H9 (cell line): ENCODE measurements around the gene UVRAG. TPM values are rescaled to one million over a fixed set of nuclear protein-coding genes. Genes with fewer than 3 reads are reported as not detected.

Experiments
- DNase-seq: peaks from one replicate; pipeline ENCODE4 v3.0.0-alpha.2; 2017
- H2AFZ ChIP-seq: one replicate; pipeline ENCODE4 v1.6.1; 2013; ENCODE audit warnings: mild to moderate bottlenecking, low read length, control low read depth, moderate library complexity
- H2AK5ac ChIP-seq: 2 replicates; pipeline ENCODE4 v1.6.1; 2013; ENCODE audit warnings: low read length, control low read depth, mixed read lengths; ENCODE audit not compliant: insufficient read length
- H2BK120ac ChIP-seq: one replicate; pipeline ENCODE4 v1.6.1; 2013; ENCODE audit warnings: low read depth, mild to moderate bottlenecking, low read length, control low read depth, inconsistent platforms; ENCODE audit not compliant: poor library complexity, severe bottlenecking
- H2BK12ac ChIP-seq: 2 replicates; pipeline ENCODE4 v1.6.1; 2013; ENCODE audit warnings: low read length, control low read depth, mixed read lengths, low read depth; ENCODE audit not compliant: insufficient read length
- H2BK15ac ChIP-seq: 2 replicates; pipeline ENCODE4 v1.6.1; 2013; ENCODE audit warnings: low read depth, low read length, control low read depth
- H2BK20ac ChIP-seq: one replicate; pipeline ENCODE4 v1.6.1; 2013; ENCODE audit warnings: low read depth, mild to moderate bottlenecking, low read length, control low read depth, inconsistent platforms; ENCODE audit not compliant: poor library complexity, severe bottlenecking
- H2BK5ac ChIP-seq: 2 replicates; pipeline ENCODE4 v1.6.1; 2013; ENCODE audit warnings: low read length, control low read depth, mixed read lengths; ENCODE audit not compliant: insufficient read length
- H3K14ac ChIP-seq: 2 replicates; pipeline ENCODE4 v1.6.1; 2013; ENCODE audit warnings: low read length, control low read depth; ENCODE audit not compliant: insufficient read depth
- H3K18ac ChIP-seq: 2 replicates; pipeline ENCODE4 v1.6.1; 2013; ENCODE audit warnings: low read depth, mild to moderate bottlenecking, mixed read lengths, low read length, control low read depth; ENCODE audit not compliant: insufficient read length
- H3K23ac ChIP-seq: 2 replicates; pipeline ENCODE4 v1.6.1; 2013; ENCODE audit warnings: low read length, control low read depth, mixed read lengths, low read depth; ENCODE audit not compliant: insufficient read length
- H3K23me2 ChIP-seq: 2 replicates; pipeline ENCODE4 v1.6.1; 2013; ENCODE audit warnings: low read depth, mild to moderate bottlenecking, mixed read lengths, low read length, control low read depth; ENCODE audit not compliant: insufficient read length, poor library complexity, severe bottlenecking
- H3K27ac ChIP-seq: 2 replicates; pipeline ENCODE4 v1.5.1; 2013; ENCODE audit warnings: low read length, control low read depth, mixed read lengths, low read depth; ENCODE audit not compliant: insufficient read length
- H3K27me3 ChIP-seq: 2 replicates; pipeline ENCODE4 v1.6.1; 2013; ENCODE audit warnings: low read length, control low read depth, inconsistent platforms; ENCODE audit not compliant: insufficient read depth
- H3K4ac ChIP-seq: 2 replicates; pipeline ENCODE4 v1.6.1; 2013; ENCODE audit warnings: low read depth, mild to moderate bottlenecking, control low read depth, inconsistent platforms, low read length, moderate library complexity
- H3K4me1 ChIP-seq: 2 replicates; pipeline ENCODE4 v1.6.1; 2013; ENCODE audit warnings: low read length, control low read depth, inconsistent platforms; ENCODE audit not compliant: insufficient read depth
- H3K4me2 ChIP-seq: 2 replicates; pipeline ENCODE4 v1.6.1; 2013; ENCODE audit warnings: low read length, control low read depth, mixed read lengths; ENCODE audit not compliant: insufficient read length, insufficient read depth
- H3K56ac ChIP-seq: 2 replicates; pipeline ENCODE4 v1.6.1; 2013; ENCODE audit warnings: low read depth, mild to moderate bottlenecking, mixed read lengths, low read length, control low read depth; ENCODE audit not compliant: insufficient read length
- H3K79me1 ChIP-seq: 2 replicates; pipeline ENCODE4 v1.6.1; 2013; ENCODE audit warnings: low read depth, mild to moderate bottlenecking, moderate library complexity, low read length, control low read depth, inconsistent platforms; ENCODE audit not compliant: insufficient read depth, poor library complexity, severe bottlenecking
- H3K79me2 ChIP-seq: 2 replicates; pipeline ENCODE4 v1.6.1; 2013; ENCODE audit warnings: low read length, control low read depth, inconsistent platforms; ENCODE audit not compliant: insufficient read depth
- H3K9ac ChIP-seq: 2 replicates; pipeline ENCODE4 v1.6.1; 2013; ENCODE audit warnings: low read length, control low read depth, mixed read lengths; ENCODE audit not compliant: insufficient read length; ENCODE audit errors: extremely low read depth
- H3K9me3 ChIP-seq: one replicate; pipeline ENCODE4 v1.6.1; 2013; ENCODE audit warnings: low read depth, low read length, inconsistent platforms; ENCODE audit not compliant: control insufficient read depth
- H3T11ph ChIP-seq: one replicate; pipeline ENCODE4 v1.6.1; 2013; ENCODE audit warnings: mild to moderate bottlenecking, low read length, control low read depth, inconsistent platforms
- H4K20me1 ChIP-seq: one replicate; pipeline ENCODE4 v1.6.1; 2013; ENCODE audit not compliant: control insufficient read depth, insufficient read length, insufficient read depth
- H4K5ac ChIP-seq: 2 replicates; pipeline ENCODE4 v1.6.1; 2013; ENCODE audit warnings: low read depth, mild to moderate bottlenecking, mixed read lengths, low read length, control low read depth; ENCODE audit not compliant: insufficient read length
- H4K8ac ChIP-seq: replicated peaks from 2 replicates; pipeline ENCODE4 v1.6.1; 2013; ENCODE audit warnings: low read length, control low read depth, mixed read lengths, low read depth; ENCODE audit not compliant: insufficient read length
- H4K91ac ChIP-seq: 2 replicates; pipeline ENCODE4 v1.6.1; 2013; ENCODE audit warnings: low read depth, mild to moderate bottlenecking, moderate library complexity, mixed read lengths, low read length, control low read depth; ENCODE audit not compliant: insufficient read length
- H3K27ac Mint-ChIP-seq, 3 experiments: 2 replicates in 2 of 3; 3 replicates in 1 of 3; pipeline ENCODE4 v1.8.0; 2020 to 2021; ENCODE audit warnings: mixed read lengths in 3 of 3, mild to moderate bottlenecking in 1 of 3, moderate library complexity in 1 of 3
- H3K27me3 Mint-ChIP-seq: 2 replicates; pipeline ENCODE4 v1.8.0; 2021; ENCODE audit warnings: low read depth, mild to moderate bottlenecking, moderate library complexity, mixed read lengths
- H3K36me3 Mint-ChIP-seq, 3 experiments: 2 replicates in 2 of 3; 3 replicates in 1 of 3; pipeline ENCODE4 v1.8.0; 2020 to 2021; ENCODE audit warnings: low read depth in 3 of 3, mixed read lengths in 3 of 3; ENCODE audit not compliant: insufficient read depth in 1 of 3
- H3K4me1 Mint-ChIP-seq, 2 experiments: 2 replicates each; pipeline ENCODE4 v1.8.0; 2020; ENCODE audit warnings: mixed read lengths in 2 of 2
- H3K4me3 Mint-ChIP-seq, 2 experiments: 2 replicates in 1 of 2; 3 replicates in 1 of 2; pipeline ENCODE4 v1.8.0; 2020 to 2021; ENCODE audit warnings: mild to moderate bottlenecking in 2 of 2, mixed read lengths in 2 of 2, moderate library complexity in 1 of 2
- H3K9me3 Mint-ChIP-seq, 2 experiments: 2 replicates in 1 of 2; 3 replicates in 1 of 2; pipeline ENCODE4 v1.8.0; 2020; ENCODE audit warnings: mild to moderate bottlenecking in 2 of 2, mixed read lengths in 2 of 2, moderate library complexity in 1 of 2
- WGBS: extraction: QIAGEN DNeasy Blood & Tissue Kit; methylation state at CpG from one replicate; pipeline ENCODE4 v1.1.7; 2013; ENCODE audit warnings: missing lambda C conversion rate, low lambda C conversion rate, mixed read lengths; ENCODE audit not compliant: insufficient read length; ENCODE audit errors: extremely low coverage; 5-methylcytosine and 5-hydroxymethylcytosine counted together
- total RNA-seq: library from RNA; stranded (reverse); gene quantifications from 2 replicates; pipeline ENCODE4 v1.2.1, GENCODE V29; 2021
- TF ChIP-seq, protein P1 (sequence below): fragments of 200-600 bp; sonication (generic); conservative IDR thresholded peaks from 3 replicates; pipeline ENCODE4 v1.8.0; 2021; ENCODE audit warnings: antibody characterized with exemption, mild to moderate bottlenecking

UVRAG gene
- total RNA-seq, 1 experiment from 2014 or later = 18.5 TPM

DNA sequence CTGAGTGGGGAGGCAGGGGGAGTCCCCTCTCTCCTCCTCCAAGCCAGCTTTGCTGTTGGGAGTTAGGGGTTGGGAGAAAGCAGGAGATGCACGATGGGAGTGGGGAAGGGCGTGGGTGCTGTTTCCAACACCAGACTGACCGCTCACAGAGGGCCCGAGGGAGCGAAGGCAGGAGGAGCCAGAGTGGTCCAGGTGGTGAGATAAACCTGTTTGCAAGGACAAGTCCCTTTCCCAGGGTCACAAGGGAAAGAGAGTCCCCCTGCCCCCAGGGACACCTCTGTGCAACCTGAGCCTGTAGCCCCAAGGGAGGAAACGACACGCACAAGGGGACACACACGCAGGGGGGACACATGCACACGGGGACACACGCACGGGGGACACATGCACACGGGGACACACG, 349.1 kb downstream of the UVRAG start:
- Histone ChIP-seq H3T11ph (no peak overlapping the region), H3K9ac (no peak overlapping the region), H3K79me1 (no peaks in the 10 kb centered on the region), H3K79me2 (no peaks in the 10 kb centered on the region), H3K27me3 (no peaks in the 10 kb centered on the region; the same call in 1 of the 2 replicates), H2BK20ac (no peak overlapping the region), H3K56ac (no peak overlapping the region), H2AK5ac (no peak overlapping the region), H3K9me3 (no peaks in the 10 kb centered on the region), H3K4ac (no peak overlapping the region), H4K8ac (no peak overlapping the region), H2BK12ac (no peak overlapping the region), H3K14ac (no peak overlapping the region), H2BK15ac (no peak overlapping the region), H4K91ac (no peak overlapping the region), H4K5ac (no peak overlapping the region), H3K23me2 (no peaks in the 10 kb centered on the region), H3K4me2 (no peak overlapping the region), H2BK5ac (no peak overlapping the region), H3K4me1 (0 out of 2 replicates have a peak, but pooled peaks cover 2% of the 10 kb centered on the region), H2BK120ac (no peak overlapping the region), H4K20me1 (no peaks in the 10 kb centered on the region), H3K18ac (no peak overlapping the region), H2AFZ (no peak overlapping the region), H3K27ac (no peak overlapping the region), H3K23ac (no peak overlapping the region)
- no peaks in the 10 kb centered on the region; a peak in 1 of 5 replicates for H3K9me3 Mint-ChIP-seq
- H3K27me3 Mint-ChIP-seq = peaks cover 63% of the 10 kb centered on the region
- no peak overlapping the region for H3K4me3 Mint-ChIP-seq
- no peak for DNase-seq
- H3K36me3 Mint-ChIP-seq = no peaks in the 10 kb centered on the region
- WGBS = no CpG with 5 or more reads among the region's 13 CpGs
- H3K27ac Mint-ChIP-seq = peak overlapping the region in 1 of 3 experiments; percentile 55; a peak in 1 of 7 replicates
- TF ChIP-seq, protein P1, sequence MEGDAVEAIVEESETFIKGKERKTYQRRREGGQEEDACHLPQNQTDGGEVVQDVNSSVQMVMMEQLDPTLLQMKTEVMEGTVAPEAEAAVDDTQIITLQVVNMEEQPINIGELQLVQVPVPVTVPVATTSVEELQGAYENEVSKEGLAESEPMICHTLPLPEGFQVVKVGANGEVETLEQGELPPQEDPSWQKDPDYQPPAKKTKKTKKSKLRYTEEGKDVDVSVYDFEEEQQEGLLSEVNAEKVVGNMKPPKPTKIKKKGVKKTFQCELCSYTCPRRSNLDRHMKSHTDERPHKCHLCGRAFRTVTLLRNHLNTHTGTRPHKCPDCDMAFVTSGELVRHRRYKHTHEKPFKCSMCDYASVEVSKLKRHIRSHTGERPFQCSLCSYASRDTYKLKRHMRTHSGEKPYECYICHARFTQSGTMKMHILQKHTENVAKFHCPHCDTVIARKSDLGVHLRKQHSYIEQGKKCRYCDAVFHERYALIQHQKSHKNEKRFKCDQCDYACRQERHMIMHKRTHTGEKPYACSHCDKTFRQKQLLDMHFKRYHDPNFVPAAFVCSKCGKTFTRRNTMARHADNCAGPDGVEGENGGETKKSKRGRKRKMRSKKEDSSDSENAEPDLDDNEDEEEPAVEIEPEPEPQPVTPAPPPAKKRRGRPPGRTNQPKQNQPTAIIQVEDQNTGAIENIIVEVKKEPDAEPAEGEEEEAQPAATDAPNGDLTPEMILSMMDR = no peak
- H3K4me1 Mint-ChIP-seq = 0 out of 4 replicates have a peak, but pooled peaks cover 0 to 3% of the 10 kb centered on the region in 2 experiments
